ENCODE results near the gene AHCYL2. TPM values are rescaled to one million over a fixed set of nuclear protein-coding genes. Genes with fewer than 3 reads are reported as not detected.

The AHCYL2 gene
- total RNA-seq, 1 donor from 2014 or later: 19.0 TPM

DNA sequence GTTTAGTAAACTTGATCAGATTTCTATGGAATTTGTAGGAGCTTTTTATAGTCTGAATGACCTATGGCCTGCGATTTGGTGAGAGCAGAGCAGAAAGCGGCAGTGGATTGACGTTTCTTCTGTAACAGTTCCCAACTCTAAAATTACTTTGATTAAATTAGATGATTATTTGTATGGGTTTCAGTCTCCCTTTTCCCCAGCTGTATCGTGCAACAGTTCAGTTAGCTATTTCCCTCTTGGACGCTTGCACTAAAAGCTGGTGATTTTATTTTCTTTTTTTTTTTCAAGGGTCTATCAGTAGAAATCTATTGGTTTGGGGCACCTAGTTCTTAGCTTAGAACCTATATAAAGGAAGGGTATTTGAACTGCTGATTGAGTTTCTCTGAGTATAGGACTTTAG, 6.8 kb downstream of the AHCYL2 start:
- Mint-ChIP-seq H3K9me3 (ENCODE audit: unreplicated experiment) (no peaks in the 10 kb centered on the region), H3K4me3 (ENCODE audit: unreplicated experiment) (no peak overlapping the region), H3K4me1 (ENCODE audit: unreplicated experiment) (peaks cover 3% of the 10 kb centered on the region), H3K27ac (ENCODE audit: unreplicated experiment) (no peak overlapping the region), H3K36me3 (ENCODE audit: unreplicated experiment) (peaks cover 2% of the 10 kb centered on the region), H3K27me3 (ENCODE audit: unreplicated experiment) (no peaks in the 10 kb centered on the region)
- TF ChIP-seq, protein P1, sequence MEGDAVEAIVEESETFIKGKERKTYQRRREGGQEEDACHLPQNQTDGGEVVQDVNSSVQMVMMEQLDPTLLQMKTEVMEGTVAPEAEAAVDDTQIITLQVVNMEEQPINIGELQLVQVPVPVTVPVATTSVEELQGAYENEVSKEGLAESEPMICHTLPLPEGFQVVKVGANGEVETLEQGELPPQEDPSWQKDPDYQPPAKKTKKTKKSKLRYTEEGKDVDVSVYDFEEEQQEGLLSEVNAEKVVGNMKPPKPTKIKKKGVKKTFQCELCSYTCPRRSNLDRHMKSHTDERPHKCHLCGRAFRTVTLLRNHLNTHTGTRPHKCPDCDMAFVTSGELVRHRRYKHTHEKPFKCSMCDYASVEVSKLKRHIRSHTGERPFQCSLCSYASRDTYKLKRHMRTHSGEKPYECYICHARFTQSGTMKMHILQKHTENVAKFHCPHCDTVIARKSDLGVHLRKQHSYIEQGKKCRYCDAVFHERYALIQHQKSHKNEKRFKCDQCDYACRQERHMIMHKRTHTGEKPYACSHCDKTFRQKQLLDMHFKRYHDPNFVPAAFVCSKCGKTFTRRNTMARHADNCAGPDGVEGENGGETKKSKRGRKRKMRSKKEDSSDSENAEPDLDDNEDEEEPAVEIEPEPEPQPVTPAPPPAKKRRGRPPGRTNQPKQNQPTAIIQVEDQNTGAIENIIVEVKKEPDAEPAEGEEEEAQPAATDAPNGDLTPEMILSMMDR (IDR thresholded peaks at IDR 0.05): no peak
- DNase-seq (ENCODE audit: extremely low spot score, unreplicated experiment): no peak

DNA sequence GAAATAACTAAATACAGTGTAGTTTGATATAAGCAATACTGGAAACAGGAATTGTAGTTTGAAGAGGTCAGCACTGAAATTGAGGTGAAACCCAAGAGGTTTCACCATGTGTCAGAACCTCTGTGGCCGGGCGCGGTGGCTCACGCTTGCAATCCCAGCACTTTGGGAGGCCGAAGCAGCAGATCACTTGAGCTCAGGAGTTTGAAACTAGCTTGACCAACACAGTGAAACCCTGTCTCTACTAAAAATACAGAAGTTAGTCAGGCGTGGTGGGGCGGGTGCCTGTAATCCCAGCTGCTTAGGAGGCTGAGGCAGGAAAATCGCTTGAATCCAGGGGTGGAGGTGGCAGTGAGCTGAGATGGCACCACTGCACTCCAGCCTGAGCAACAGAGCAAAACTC, 13.7 kb downstream of the AHCYL2 start:
- DNase-seq (ENCODE audit: extremely low spot score, unreplicated experiment): no peak

DNA sequence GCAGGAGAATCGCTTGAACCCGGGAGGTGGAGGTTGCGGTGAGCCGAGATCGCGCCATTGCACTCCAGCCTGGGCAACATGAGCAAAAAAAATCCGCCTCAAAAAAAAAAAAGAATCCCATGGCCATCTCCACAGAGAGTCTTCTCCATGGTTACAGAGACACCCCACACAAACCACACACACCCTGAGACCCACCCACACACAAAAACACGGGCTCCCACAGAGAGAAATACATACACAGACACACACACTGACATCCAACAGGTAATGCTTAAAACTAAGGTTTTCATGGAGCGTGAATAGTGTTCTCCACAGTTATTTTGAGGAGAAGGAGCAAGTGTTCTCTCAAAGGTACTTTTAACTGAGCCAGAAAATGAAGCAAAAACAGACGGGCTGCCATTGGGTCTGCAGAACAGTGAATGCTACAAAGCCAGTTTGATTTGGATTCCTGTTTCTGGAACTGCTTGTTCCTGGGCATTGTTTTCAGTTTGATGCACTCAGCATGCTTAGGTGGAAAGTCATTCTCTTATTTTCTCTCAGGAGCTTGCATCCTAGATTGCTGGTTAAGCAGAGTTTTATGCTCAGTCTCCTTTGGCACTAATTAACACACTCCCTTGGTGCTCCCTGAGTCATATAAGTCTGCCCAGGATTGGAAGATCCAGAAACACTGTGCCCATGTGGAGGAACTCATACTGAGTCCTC, 15.4 kb downstream of the AHCYL2 start:
- H3K9me3 Mint-ChIP-seq (ENCODE audit: unreplicated experiment): peaks cover under 1% of the 10 kb centered on the region
- no peaks in the 10 kb centered on the region for H3K27me3 Mint-ChIP-seq (ENCODE audit: unreplicated experiment)
- H3K4me3 Mint-ChIP-seq (ENCODE audit: unreplicated experiment): no peak overlapping the region
- H3K27ac Mint-ChIP-seq (ENCODE audit: unreplicated experiment): no peak overlapping the region
- no peaks in the 10 kb centered on the region for H3K4me1 Mint-ChIP-seq (ENCODE audit: unreplicated experiment)
- TF ChIP-seq, protein P1 (IDR thresholded peaks at IDR 0.05): no peak
- DNase-seq (ENCODE audit: extremely low spot score, unreplicated experiment): no peak
- H3K36me3 Mint-ChIP-seq (ENCODE audit: unreplicated experiment): peaks cover under 1% of the 10 kb centered on the region

More for the DNA sequence above, 13.7 kb downstream of the AHCYL2 start:
- Mint-ChIP-seq H3K27ac (ENCODE audit: unreplicated experiment) (no peak overlapping the region), H3K9me3 (ENCODE audit: unreplicated experiment) (no peaks in the 10 kb centered on the region), H3K36me3 (ENCODE audit: unreplicated experiment) (peaks cover 2% of the 10 kb centered on the region), H3K27me3 (ENCODE audit: unreplicated experiment) (no peaks in the 10 kb centered on the region), H3K4me3 (ENCODE audit: unreplicated experiment) (no peak overlapping the region), H3K4me1 (ENCODE audit: unreplicated experiment) (peaks cover 3% of the 10 kb centered on the region)
- TF ChIP-seq, protein P1 (IDR thresholded peaks at IDR 0.05): no peak

DNA sequence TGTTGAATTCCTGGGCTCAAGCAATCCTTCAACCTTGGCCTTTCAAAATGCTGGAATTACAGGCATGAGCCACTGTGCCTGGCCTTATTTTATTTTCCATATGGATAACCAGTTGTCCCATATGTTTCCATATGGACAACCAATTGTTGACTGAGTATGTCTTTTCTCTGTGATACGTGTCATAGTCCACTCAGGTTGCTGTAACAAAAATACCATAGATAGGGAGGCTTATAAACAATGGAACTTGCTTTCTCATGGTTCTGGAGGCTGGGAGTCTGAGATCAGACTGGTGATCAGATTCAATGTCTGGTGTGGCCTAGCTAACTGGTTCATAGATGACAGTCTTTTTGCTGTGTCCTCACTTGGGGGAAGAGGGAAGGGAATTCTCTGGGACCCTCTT, 19.4 kb downstream of the AHCYL2 start:
- Mint-ChIP-seq H3K4me3 (ENCODE audit: unreplicated experiment) (no peak overlapping the region), H3K36me3 (ENCODE audit: unreplicated experiment) (peaks cover 6% of the 10 kb centered on the region), H3K4me1 (ENCODE audit: unreplicated experiment) (no peaks in the 10 kb centered on the region), H3K27ac (ENCODE audit: unreplicated experiment) (no peak overlapping the region), H3K9me3 (ENCODE audit: unreplicated experiment) (peaks cover 4% of the 10 kb centered on the region), H3K27me3 (ENCODE audit: unreplicated experiment) (no peaks in the 10 kb centered on the region)
- DNase-seq (ENCODE audit: extremely low spot score, unreplicated experiment): no peak
- TF ChIP-seq, protein P1 (IDR thresholded peaks at IDR 0.05): no peak

DNA sequence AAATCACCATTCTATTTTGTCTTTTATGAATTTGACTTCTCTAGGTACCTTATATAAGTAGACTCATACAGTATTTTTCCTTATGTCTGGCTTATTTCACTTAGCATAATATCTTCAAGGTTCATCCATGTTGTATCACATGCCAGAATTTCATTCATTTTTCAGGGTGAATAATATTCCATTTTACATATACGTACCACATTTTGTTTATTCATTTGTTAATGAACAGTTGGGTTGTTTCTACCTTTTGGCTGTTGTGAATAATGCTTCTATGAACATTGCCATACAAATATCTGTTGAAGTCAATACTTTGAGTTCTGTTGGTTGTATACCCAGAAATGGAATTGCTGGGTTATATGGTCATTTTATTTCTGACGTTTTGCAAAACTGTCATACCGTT, 20.7 kb downstream of the AHCYL2 start:
- Mint-ChIP-seq H3K27me3 (ENCODE audit: unreplicated experiment) (no peaks in the 10 kb centered on the region), H3K9me3 (ENCODE audit: unreplicated experiment) (peaks cover 4% of the 10 kb centered on the region), H3K4me1 (ENCODE audit: unreplicated experiment) (no peaks in the 10 kb centered on the region), H3K36me3 (ENCODE audit: unreplicated experiment) (peaks cover 6% of the 10 kb centered on the region), H3K4me3 (ENCODE audit: unreplicated experiment) (no peak overlapping the region), H3K27ac (ENCODE audit: unreplicated experiment) (no peak overlapping the region)
- DNase-seq (ENCODE audit: extremely low spot score, unreplicated experiment): no peak
- TF ChIP-seq, protein P1 (IDR thresholded peaks at IDR 0.05): no peak
